WERI-Rb-1 (cell line): Measurements from ENCODE around the gene HLA-DRB1.

Experiments
- DNase-seq: peaks from one replicate; pipeline ENCODE4 v3.0.0-alpha.2; 2020
- H3K27ac ChIP-seq: fragments of 250-450 bp; sonication (Bioruptor Pico); 2 replicates; pipeline ENCODE4 v1.5.1; 2020; ENCODE audit warnings: mild to moderate bottlenecking, moderate library complexity
- H3K27me3 ChIP-seq: fragments of 250-450 bp; sonication (Bioruptor Pico); 2 replicates; pipeline ENCODE4 v1.5.1; 2021; ENCODE audit warnings: mild to moderate bottlenecking, low read depth, moderate library complexity; ENCODE audit not compliant: insufficient read depth, severe bottlenecking
- H3K36me3 ChIP-seq: fragments of 250-450 bp; sonication (Bioruptor Pico); 2 replicates; pipeline ENCODE4 v1.5.1; 2020; ENCODE audit warnings: mild to moderate bottlenecking, moderate library complexity
- H3K4me3 ChIP-seq: 2 replicates; pipeline ENCODE4 v1.5.1; 2011; ENCODE audit warnings: low read depth, mild to moderate bottlenecking, control low read depth, low read length
- H3K9me3 ChIP-seq: fragments of 250-450 bp; sonication (Bioruptor Pico); 2 replicates; pipeline ENCODE4 v1.5.1; 2021; ENCODE audit warnings: mild to moderate bottlenecking, moderate library complexity; ENCODE audit not compliant: severe bottlenecking
- TF ChIP-seq, protein P1 (sequence below): IDR thresholded peaks from 2 replicates; pipeline ENCODE4 v1.5.1; 2011; ENCODE audit warnings: low read depth, mild to moderate bottlenecking, control low read depth, inconsistent platforms, low read length

HLA-DRB1 gene

DNA sequence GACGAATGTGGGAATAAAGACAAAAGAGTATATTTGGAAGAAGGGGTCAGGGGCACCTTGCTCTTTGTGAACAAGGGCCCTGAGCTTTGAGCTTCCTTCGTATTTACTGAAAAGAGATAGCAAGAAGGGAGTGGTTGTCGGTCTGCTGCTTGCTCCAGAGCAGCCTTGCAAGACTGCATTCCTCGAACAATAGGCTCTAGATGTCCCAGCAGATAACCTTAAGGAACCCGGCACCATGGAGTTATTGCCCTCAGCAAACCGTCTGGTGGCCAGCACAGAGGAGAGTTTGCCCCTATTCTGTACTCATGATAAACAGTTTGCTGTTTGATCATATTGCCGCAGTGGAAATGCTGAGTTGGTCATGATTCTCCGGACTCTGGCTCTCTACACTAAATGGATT lies 22.7 kb downstream of the HLA-DRB1 start:
- H3K27ac ChIP-seq = no peak overlapping the region
- H3K27me3 ChIP-seq = peaks cover 16% of the 10 kb centered on the region
- TF ChIP-seq, protein P1, sequence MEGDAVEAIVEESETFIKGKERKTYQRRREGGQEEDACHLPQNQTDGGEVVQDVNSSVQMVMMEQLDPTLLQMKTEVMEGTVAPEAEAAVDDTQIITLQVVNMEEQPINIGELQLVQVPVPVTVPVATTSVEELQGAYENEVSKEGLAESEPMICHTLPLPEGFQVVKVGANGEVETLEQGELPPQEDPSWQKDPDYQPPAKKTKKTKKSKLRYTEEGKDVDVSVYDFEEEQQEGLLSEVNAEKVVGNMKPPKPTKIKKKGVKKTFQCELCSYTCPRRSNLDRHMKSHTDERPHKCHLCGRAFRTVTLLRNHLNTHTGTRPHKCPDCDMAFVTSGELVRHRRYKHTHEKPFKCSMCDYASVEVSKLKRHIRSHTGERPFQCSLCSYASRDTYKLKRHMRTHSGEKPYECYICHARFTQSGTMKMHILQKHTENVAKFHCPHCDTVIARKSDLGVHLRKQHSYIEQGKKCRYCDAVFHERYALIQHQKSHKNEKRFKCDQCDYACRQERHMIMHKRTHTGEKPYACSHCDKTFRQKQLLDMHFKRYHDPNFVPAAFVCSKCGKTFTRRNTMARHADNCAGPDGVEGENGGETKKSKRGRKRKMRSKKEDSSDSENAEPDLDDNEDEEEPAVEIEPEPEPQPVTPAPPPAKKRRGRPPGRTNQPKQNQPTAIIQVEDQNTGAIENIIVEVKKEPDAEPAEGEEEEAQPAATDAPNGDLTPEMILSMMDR = no peak
- no peak for DNase-seq
- H3K4me3 ChIP-seq = no peak overlapping the region
- peaks cover 9% of the 10 kb centered on the region for H3K9me3 ChIP-seq
- H3K36me3 ChIP-seq = no peaks in the 10 kb centered on the region

DNA sequence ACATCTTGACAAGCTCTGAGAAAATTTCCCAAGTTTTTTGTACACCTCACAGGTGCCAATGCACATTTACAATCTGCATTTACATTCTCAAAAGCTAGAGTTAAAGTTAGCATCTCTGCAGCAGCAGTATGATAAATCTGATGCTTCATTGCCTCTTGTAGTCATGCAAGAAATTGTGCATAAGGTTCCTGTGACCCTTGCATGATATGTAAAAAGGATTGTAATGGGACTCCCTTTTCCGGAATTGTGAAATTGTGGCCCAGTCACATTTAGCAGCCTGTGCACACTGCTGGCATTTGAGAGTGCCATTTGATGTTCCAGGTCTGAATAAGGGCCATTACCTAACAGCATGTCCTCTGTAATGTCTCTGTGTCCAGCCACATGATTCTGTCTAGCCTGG lies 24.1 kb downstream of the HLA-DRB1 start:
- peaks cover 9% of the 10 kb centered on the region for H3K9me3 ChIP-seq
- H3K4me3 ChIP-seq = no peak overlapping the region
- no peak for DNase-seq
- peaks cover 18% of the 10 kb centered on the region for H3K27me3 ChIP-seq
- TF ChIP-seq, protein P1 = no peak
- H3K27ac ChIP-seq = no peak overlapping the region
- no peaks in the 10 kb centered on the region for H3K36me3 ChIP-seq

DNA sequence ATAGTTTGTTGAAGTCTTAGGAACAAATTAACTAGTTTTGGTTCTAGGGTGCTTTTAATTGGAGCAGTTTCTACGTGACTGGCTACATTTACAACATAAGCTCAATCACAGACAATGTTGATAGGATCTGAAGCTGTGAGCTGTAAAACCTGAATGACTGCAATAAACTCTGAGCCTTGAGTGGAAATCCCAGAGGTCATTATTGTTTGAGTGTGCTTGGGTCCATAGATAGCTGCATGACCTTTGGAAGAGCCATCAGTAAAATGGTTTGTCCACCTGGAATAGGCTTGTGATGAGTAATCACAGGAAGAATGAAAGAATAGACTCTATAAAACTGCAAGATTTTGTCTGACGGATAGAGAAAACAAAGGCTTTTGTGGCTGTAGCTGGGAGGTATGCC lies 26.7 kb downstream of the HLA-DRB1 start:
- peaks cover 9% of the 10 kb centered on the region for H3K9me3 ChIP-seq
- H3K36me3 ChIP-seq = no peaks in the 10 kb centered on the region
- no peak overlapping the region for H3K4me3 ChIP-seq
- no peak for DNase-seq
- no peak overlapping the region for H3K27ac ChIP-seq
- TF ChIP-seq, protein P1 = no peak
- H3K27me3 ChIP-seq = peaks cover 18% of the 10 kb centered on the region

DNA sequence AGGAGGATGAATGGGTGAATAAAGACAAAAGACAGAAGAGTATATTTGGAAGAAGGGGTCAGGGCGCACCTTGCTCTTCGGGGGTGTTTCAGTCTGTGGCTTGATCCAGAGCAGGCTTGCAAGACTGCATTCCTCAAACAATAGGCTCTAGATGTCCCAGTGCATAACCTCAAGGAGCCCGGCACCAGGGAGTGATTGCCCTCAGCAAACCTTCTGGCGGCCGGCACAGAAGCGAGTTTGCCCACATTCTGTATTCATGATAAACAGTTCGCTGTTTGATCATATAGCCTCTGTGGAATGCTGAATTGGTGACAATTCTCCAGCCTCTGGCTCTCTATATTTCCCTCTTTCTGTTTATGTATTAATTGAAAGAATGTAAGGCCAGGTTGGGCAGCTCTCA lies 29.9 kb downstream of the HLA-DRB1 start:
- Histone ChIP-seq H3K9me3 (no peaks in the 10 kb centered on the region), H3K4me3 (no peak overlapping the region), H3K27ac (no peak overlapping the region), H3K27me3 (peaks cover 15% of the 10 kb centered on the region), H3K36me3 (no peaks in the 10 kb centered on the region)
- TF ChIP-seq, protein P1 = no peak
- DNase-seq = no peak

DNA sequence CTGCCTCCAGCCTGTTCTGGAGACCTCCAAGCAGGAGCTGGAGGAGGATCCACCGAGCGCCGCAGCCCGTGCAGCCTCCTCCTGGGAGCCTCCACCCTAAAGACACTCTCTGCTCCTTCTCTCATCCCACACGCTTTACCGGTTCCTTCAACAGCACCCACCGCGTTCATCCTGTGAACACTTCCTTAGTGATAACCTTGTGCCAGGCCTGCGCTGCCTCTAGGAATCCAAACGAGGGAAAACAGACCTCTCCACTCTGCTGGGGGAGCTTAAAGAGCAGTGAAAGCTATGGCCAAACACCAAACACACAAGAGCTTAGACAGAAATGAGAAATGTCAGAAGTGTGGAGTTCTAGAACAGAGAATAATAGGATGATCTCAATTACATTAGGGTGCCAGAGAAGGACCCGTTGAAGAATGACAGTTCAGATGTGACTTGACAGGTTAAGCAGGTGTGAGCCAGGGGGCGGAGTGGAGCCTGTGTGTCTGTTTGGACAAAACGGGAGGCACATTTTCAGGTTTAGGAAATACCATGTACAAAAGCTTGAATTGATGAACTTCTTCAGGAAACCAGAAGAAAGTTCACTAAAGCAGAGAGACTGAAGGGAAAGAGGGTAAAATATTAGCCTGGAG lies 31.1 kb downstream of the HLA-DRB1 start:
- DNase-seq = peak; percentile 64
- Histone ChIP-seq H3K4me3 (no peak overlapping the region), H3K36me3 (no peaks in the 10 kb centered on the region), H3K9me3 (no peaks in the 10 kb centered on the region), H3K27me3 (peaks cover 13% of the 10 kb centered on the region), H3K27ac (no peak overlapping the region)
- TF ChIP-seq, protein P1 = peak; percentile 14; the same call in 1 of the 2 replicates
